CD4-positive, alpha-beta T cell (primary cell): ENCODE results near the gene TRMT61A. TPM values are rescaled to one million over a fixed set of nuclear protein-coding genes. Genes with fewer than 3 reads are reported as not detected.

Experiments
- ATAC-seq: fragments of 200-7000 bp; cut with Tn5 transposase; one replicate; pipeline ENCODE4 v1.10.0; 2022; ENCODE audit warnings: mild to moderate bottlenecking; ENCODE audit not compliant: poor library complexity
- CTCF ChIA-PET: fragments of 350-600 bp; sonication (Branson Sonifier 250); formaldehyde crosslinking; loops from one replicate; lab custom pipeline; 2021; ENCODE audit warnings: antibody characterized with exemption, inconsistent platforms; lab: Charles Lee
- POLR2A ChIA-PET: fragments of 350-600 bp; sonication (Branson Sonifier 250); formaldehyde crosslinking; loops from one replicate; lab custom pipeline; 2021; ENCODE audit warnings: antibody characterized with exemption, inconsistent platforms; lab: Charles Lee
- DNase-seq, 14 experiments: peaks; one replicate each; pipeline ENCODE4 v3.0.0-alpha.2; 2013 to 2020; ENCODE audit warnings: mixed read lengths in 2 of 14
- H3K27ac ChIP-seq, 2 donors: one replicate each; pipeline versions ENCODE4 v1.5.1 to v1.7.0; 2013; ENCODE audit warnings: low read length in 2 of 2, low read depth in 1 of 2, mild to moderate bottlenecking in 1 of 2
- H3K27me3 ChIP-seq, 2 experiments: 1 replicate in 1 of 2; 2 replicates in 1 of 2; pipeline versions ENCODE4 v1.6.1 to v1.7.0; 2013; ENCODE audit warnings: low read length in 2 of 2, control low read depth in 1 of 2, mild to moderate bottlenecking in 1 of 2, moderate library complexity in 1 of 2; ENCODE audit not compliant: insufficient read depth in 2 of 2, control insufficient read depth in 1 of 2
- H3K36me3 ChIP-seq: one replicate; pipeline ENCODE4 v1.6.1; 2013; ENCODE audit warnings: low read length, control low read depth; ENCODE audit not compliant: insufficient read depth
- H3K4me1 ChIP-seq: one replicate; pipeline ENCODE4 v1.6.1; 2013; ENCODE audit warnings: low read length, control low read depth; ENCODE audit not compliant: insufficient read depth
- H3K4me3 ChIP-seq: one replicate; pipeline ENCODE4 v1.5.1; 2013; ENCODE audit warnings: mild to moderate bottlenecking, low read length, moderate library complexity
- H3K9me3 ChIP-seq, 2 experiments: 1 replicate in 1 of 2; 2 replicates in 1 of 2; pipeline versions ENCODE4 v1.6.1 to v1.7.0; 2013; ENCODE audit warnings: low read length in 2 of 2, mild to moderate bottlenecking in 2 of 2, control low read depth in 1 of 2, moderate library complexity in 1 of 2; ENCODE audit not compliant: control insufficient read depth in 1 of 2, insufficient read depth in 1 of 2
- H3K27ac Mint-ChIP-seq: one replicate; pipeline ENCODE4 v1.8.0; 2020; ENCODE audit warnings: mixed read lengths
- H3K27me3 Mint-ChIP-seq: one replicate; pipeline ENCODE4 v1.8.0; 2021; ENCODE audit warnings: mixed read lengths
- H3K36me3 Mint-ChIP-seq: one replicate; pipeline ENCODE4 v1.8.0; 2021; ENCODE audit warnings: low read depth, mixed read lengths
- H3K4me1 Mint-ChIP-seq: one replicate; pipeline ENCODE4 v1.8.0; 2021; ENCODE audit warnings: low read depth, mixed read lengths
- H3K4me3 Mint-ChIP-seq: one replicate; pipeline ENCODE4 v1.8.0; 2020; ENCODE audit warnings: mild to moderate bottlenecking, mixed read lengths
- H3K9me3 Mint-ChIP-seq: one replicate; pipeline ENCODE4 v1.8.0; 2020; ENCODE audit warnings: mixed read lengths
- intact Hi-C, 2 experiments: fragments of 100-400 bp; cut with DNase I in 1 of 2; cut with micrococcal nuclease in 1 of 2; formaldehyde crosslinking; loops; one replicate each; pipeline versions ENCODE4 v1.15.1 to v1.9.0; 2023 to 2025; cut with DNase I, micrococcal nuclease
- total RNA-seq, 174 experiments: library from RNA in 2 of 174; stranded (reverse) in 2 of 174; gene quantifications; one replicate each; pipeline ENCODE4 v1.2.3 and lab custom pipeline; 2021 to 2026
- TF ChIP-seq, protein P1 (sequence below): fragments of 200-600 bp; IDR thresholded peaks from one replicate; pipeline ENCODE4 v1.8.0; 2022; ENCODE audit warnings: antibody characterized with exemption, mild to moderate bottlenecking

The TRMT61A gene
- total RNA-seq, 2 experiments from 2014 or later, result 9.2 to 9.8 TPM

DNA sequence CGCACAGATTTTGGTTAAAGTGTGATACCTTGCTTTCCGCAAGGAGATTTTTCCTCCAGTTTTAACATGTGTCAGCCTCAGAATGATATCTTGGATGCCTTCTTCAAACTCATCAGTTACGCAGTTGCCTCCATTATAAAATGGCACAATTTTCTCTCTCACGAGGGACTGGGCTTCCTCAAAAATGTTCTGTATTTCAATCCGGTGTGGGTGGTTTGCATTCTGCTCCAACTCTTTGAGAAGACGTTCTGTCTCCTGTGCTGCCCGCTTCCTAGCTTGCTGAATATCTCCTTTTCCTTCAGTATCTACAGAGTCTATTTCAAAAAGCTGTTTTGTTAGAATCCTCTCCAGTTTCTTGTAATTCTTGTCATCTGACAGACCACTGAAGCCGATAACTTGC is 31.7 kb downstream of the TRMT61A start:
- H3K27ac ChIP-seq, result no peak overlapping the region
- TF ChIP-seq, protein P1, sequence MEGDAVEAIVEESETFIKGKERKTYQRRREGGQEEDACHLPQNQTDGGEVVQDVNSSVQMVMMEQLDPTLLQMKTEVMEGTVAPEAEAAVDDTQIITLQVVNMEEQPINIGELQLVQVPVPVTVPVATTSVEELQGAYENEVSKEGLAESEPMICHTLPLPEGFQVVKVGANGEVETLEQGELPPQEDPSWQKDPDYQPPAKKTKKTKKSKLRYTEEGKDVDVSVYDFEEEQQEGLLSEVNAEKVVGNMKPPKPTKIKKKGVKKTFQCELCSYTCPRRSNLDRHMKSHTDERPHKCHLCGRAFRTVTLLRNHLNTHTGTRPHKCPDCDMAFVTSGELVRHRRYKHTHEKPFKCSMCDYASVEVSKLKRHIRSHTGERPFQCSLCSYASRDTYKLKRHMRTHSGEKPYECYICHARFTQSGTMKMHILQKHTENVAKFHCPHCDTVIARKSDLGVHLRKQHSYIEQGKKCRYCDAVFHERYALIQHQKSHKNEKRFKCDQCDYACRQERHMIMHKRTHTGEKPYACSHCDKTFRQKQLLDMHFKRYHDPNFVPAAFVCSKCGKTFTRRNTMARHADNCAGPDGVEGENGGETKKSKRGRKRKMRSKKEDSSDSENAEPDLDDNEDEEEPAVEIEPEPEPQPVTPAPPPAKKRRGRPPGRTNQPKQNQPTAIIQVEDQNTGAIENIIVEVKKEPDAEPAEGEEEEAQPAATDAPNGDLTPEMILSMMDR, result no peak
- POLR2A ChIA-PET, result interaction anchor here (1.5 to 2.4 kb wide), 2 partner anchors 31 to 32 kb away, joined by 3 to 17 read pairs; partner anchors contain the start of gene TRMT61A
- intact Hi-C loops, result loop anchor here (5.0 to 10.0 kb wide), 5 partner anchors 33 to 1196 kb away; partner anchors contain the start of genes CINP (in 1 of the 2), MARK3 (in 1 of the 2), TECPR2 (in 1 of the 2) and TRMT61A (in 1 of the 2)
- no peaks in the 10 kb centered on the region for H3K9me3 ChIP-seq
- CTCF ChIA-PET, result interaction anchor here (1.0 to 2.1 kb wide), 3 partner anchors 11 to 60 kb away, joined by 3 to 7 read pairs (median 7); no protein-coding TSS in a partner anchor
- no peaks in the 10 kb centered on the region for H3K27me3 ChIP-seq
- Mint-ChIP-seq H3K4me1 (peaks cover 65% of the 10 kb centered on the region), H3K36me3 (peaks cover 55% of the 10 kb centered on the region), H3K27me3 (no peaks in the 10 kb centered on the region), H3K9me3 (no peaks in the 10 kb centered on the region), H3K4me3 (peak overlapping the region; percentile 96), H3K27ac (peak overlapping the region; percentile 94)
- H3K36me3 ChIP-seq, result peaks cover 28% of the 10 kb centered on the region
- H3K4me3 ChIP-seq, result no peak overlapping the region
- peaks cover 62% of the 10 kb centered on the region for H3K4me1 ChIP-seq
- no peak for DNase-seq
- no peak for ATAC-seq

DNA sequence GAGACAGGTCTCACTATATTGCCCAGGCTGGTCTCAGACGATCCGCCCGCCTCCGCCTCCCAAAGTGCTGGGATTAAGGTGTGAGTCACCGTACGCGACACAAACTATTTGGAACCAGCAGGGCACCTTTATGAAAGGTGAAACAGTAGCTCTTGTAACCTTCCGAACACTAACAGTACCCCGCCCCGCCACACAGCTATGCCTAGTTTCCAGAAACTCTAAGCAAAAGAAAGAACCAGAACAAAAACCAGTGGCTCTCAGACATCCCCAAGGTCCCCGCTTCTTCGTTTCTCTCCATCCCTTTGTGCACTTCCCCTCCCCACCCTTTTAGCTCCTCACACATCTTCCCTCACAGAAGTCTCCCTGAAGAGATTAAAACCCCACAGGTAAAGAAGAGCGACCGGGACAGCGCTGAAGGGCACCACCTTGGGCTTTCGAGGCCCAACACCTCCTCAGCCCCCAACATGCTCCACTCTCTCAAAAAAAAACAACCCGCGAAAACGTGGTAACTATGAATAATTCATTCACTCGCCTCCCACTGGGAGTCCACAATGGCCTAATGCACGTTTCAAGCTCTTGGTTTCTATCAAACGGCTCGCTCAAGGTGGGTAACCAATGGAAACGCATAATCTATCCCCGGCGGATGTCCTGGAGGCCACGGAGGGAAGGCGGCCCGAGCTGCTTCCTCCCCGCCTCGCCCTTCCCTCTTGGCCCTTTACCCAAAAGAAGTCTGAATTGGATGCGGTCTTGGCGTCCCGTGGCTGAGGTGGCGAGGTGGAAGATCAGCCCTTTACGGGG is 32.6 kb downstream of the TRMT61A start:
- TF ChIP-seq, protein P1, result no peak
- Histone ChIP-seq H3K9me3 (no peaks in the 10 kb centered on the region), H3K36me3 (peaks cover 31% of the 10 kb centered on the region), H3K27me3 (no peaks in the 10 kb centered on the region), H3K4me1 (peaks cover 62% of the 10 kb centered on the region), H3K27ac (peak overlapping the region; percentile 72 to 85), H3K4me3 (peak overlapping the region; percentile 91)
- Mint-ChIP-seq H3K27me3 (no peaks in the 10 kb centered on the region), H3K4me3 (peak overlapping the region; percentile 96), H3K9me3 (no peaks in the 10 kb centered on the region), H3K36me3 (peaks cover 57% of the 10 kb centered on the region), H3K4me1 (peaks cover 68% of the 10 kb centered on the region), H3K27ac (peak overlapping the region; percentile 94)
- intact Hi-C loops, result loop anchor here (1.0 to 10.0 kb wide), 8 partner anchors 32 to 1197 kb away; partner anchors contain the start of genes TRMT61A (in 2 of the 2), CINP (in 1 of the 2), KLC1 (in 1 of the 2) and MARK3 (in 1 of the 2)
- CTCF ChIA-PET, result interaction anchor here (0.8 to 2.1 kb wide), 4 partner anchors 10 to 61 kb away, joined by 3 to 7 read pairs (median 5); no protein-coding TSS in a partner anchor
- ATAC-seq (peak; percentile 22), DNase-seq (peak in 9 of 14 experiments; percentile 9 to 65 (median 23))
- POLR2A ChIA-PET, result interaction anchor here (0.6 to 2.4 kb wide), 8 partner anchors 8 to 228 kb away, joined by 3 to 17 read pairs (median 5); partner anchors contain the start of genes CKB, EIF5, KLC1 and TRMT61A

DNA sequence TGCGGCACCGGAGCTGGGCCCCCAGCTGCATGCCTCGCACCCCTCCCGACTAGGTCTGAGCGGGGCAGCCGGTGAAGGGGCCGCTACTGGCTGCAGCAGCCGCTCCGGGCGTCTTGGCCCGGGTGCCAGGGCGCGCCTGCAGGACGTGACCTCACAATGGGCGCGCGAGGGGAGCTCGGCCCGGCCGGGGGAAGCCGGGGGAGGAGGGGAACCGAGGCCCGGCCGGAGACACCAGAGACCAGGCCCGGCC is 33.1 kb downstream of the TRMT61A start:
- Mint-ChIP-seq H3K36me3 (peaks cover 56% of the 10 kb centered on the region), H3K4me3 (peak overlapping the region; percentile 96), H3K9me3 (no peaks in the 10 kb centered on the region), H3K27ac (peak overlapping the region; percentile 94), H3K27me3 (no peaks in the 10 kb centered on the region), H3K4me1 (peaks cover 66% of the 10 kb centered on the region)
- POLR2A ChIA-PET, result interaction anchor here (0.8 to 2.4 kb wide), 7 partner anchors 9 to 228 kb away, joined by 3 to 17 read pairs (median 6); partner anchors contain the start of genes EIF5, KLC1, TRMT61A and XRCC3
- peak; percentile 10 for ATAC-seq
- peak in 1 of 14 experiments; percentile 10 for DNase-seq
- Histone ChIP-seq H3K36me3 (peaks cover 31% of the 10 kb centered on the region), H3K9me3 (no peaks in the 10 kb centered on the region), H3K27ac (peak overlapping the region; percentile 72 to 85), H3K27me3 (no peaks in the 10 kb centered on the region), H3K4me3 (peak overlapping the region; percentile 91), H3K4me1 (peaks cover 61% of the 10 kb centered on the region)
- TF ChIP-seq, protein P1, result no peak
- intact Hi-C loops, result loop anchor here (1.0 to 10.0 kb wide), 8 partner anchors 33 to 1197 kb away; partner anchors contain the start of genes TRMT61A (in 2 of the 2), CINP (in 1 of the 2), KLC1 (in 1 of the 2) and MARK3 (in 1 of the 2)
- CTCF ChIA-PET, result interaction anchor here (1.8 to 2.1 kb wide), 2 partner anchors 43 to 62 kb away, joined by 7 read pairs; no protein-coding TSS in a partner anchor
